ENCODE data around the gene SIX1.

DNA sequence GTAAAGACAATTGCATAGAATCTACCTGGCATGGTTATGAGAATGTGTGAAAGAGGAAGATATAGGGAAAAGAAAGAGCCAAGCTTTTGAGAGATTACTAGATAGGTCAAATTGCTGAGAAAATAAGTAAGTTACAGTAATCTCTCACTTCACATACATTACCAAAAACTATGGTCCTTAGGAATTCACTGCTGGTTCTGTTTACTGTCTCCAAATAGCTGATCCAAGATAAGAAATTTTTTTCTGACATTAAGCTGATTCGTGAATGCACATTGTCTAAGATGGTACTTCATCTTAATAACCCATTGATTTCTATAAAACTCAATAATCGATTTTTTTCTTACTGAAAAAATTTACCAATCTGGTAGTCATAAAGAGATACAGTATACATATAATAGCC lies 17.4 kb downstream of the SIX1 start:
- no peak for TF ChIP-seq EZH2phosphoT487 (IDR thresholded peaks at IDR 0.05; ENCODE audit: borderline replicate concordance, low read depth)
- TF ChIP-seq, protein P1, sequence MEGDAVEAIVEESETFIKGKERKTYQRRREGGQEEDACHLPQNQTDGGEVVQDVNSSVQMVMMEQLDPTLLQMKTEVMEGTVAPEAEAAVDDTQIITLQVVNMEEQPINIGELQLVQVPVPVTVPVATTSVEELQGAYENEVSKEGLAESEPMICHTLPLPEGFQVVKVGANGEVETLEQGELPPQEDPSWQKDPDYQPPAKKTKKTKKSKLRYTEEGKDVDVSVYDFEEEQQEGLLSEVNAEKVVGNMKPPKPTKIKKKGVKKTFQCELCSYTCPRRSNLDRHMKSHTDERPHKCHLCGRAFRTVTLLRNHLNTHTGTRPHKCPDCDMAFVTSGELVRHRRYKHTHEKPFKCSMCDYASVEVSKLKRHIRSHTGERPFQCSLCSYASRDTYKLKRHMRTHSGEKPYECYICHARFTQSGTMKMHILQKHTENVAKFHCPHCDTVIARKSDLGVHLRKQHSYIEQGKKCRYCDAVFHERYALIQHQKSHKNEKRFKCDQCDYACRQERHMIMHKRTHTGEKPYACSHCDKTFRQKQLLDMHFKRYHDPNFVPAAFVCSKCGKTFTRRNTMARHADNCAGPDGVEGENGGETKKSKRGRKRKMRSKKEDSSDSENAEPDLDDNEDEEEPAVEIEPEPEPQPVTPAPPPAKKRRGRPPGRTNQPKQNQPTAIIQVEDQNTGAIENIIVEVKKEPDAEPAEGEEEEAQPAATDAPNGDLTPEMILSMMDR (IDR thresholded peaks at IDR 0.05): no peak
- TF ChIP-seq SIN3A (IDR thresholded peaks at IDR 0.05; ENCODE audit: borderline replicate concordance, low read depth, low read length): no peak
- TF ChIP-seq SMC3 (IDR thresholded peaks at IDR 0.05; ENCODE audit: low read depth, low read length): no peak
- TF ChIP-seq TCF12 (IDR thresholded peaks at IDR 0.05): peak; percentile 76
- no peak for TF ChIP-seq REST (IDR thresholded peaks at IDR 0.05; ENCODE audit: low read depth, low read length)
- no peak for TF ChIP-seq GABPA (IDR thresholded peaks at IDR 0.05; ENCODE audit: low read depth)

Data from SK-N-SH (cell line).